ENCODE measurements around the gene GABBR2. TPM values are rescaled to one million over a fixed set of nuclear protein-coding genes. Genes with fewer than 3 reads are reported as not detected.

The GABBR2 gene
- total and polyA plus RNA-seq, 9 of the 15 experiments (the other 6 are each of a cell fraction or from before 2014, with no cell fraction given) = 0.15 to 1.9 (median 0.32) TPM

GRCh38 chr9:98690686-98691085, 18.0 kb downstream of the GABBR2 start:
- H4K20me1 ChIP-seq (replicated peaks; ENCODE audit: control insufficient read depth, insufficient read depth, low read length) = 0 out of 2 replicates have a peak, but pooled peaks cover 7% of the 10 kb centered on the region
- no peak overlapping the region for H2AFZ ChIP-seq (ENCODE audit: low read depth, low read length)
- H3K9me1 ChIP-seq (ENCODE audit: control insufficient read depth, insufficient read depth, low read length) = no peaks in the 10 kb centered on the region
- no peaks in the 10 kb centered on the region for H3K9me3 ChIP-seq (replicated peaks; ENCODE audit: control insufficient read depth, insufficient read depth, low read depth, low read length)
- no peak overlapping the region for H3K4me3 ChIP-seq
- FAIRE-seq = no peak
- no peak for DNase-seq (ENCODE audit: extremely low read depth in 1 of 4, low spot score in 3 of 4)
- H3K4me2 ChIP-seq (ENCODE audit: insufficient read depth, low read length) = no peak overlapping the region
- ChIA-PET POLR2A (interaction anchor here (0.6 kb wide), 1 partner anchor 244 kb away, joined by 4 read pairs; no protein-coding TSS in a partner anchor), CTCF (ENCODE audit: low intra/inter-chr PET ratio) (no interaction called here)
- 0% methylated on average over 1 of the region's 1 CpG for WGBS (ENCODE audit: insufficient coverage, low coverage, missing lambda C conversion rate)
- H3K27me3 ChIP-seq (ENCODE audit: control insufficient read depth in 2 of 2, insufficient read depth in 2 of 2, low read length in 2 of 2) = peaks cover 9 to 43% of the 10 kb centered on the region in 2 experiments; a peak in 3 of 5 replicates
- peaks cover 0 to 4% of the 10 kb centered on the region in 2 experiments; a peak in 2 of 5 replicates for H3K4me1 ChIP-seq (replicated peaks in 1 of 2; ENCODE audit: control insufficient read depth in 2 of 2, insufficient read depth in 2 of 2, low read length in 2 of 2)
- no peak overlapping the region for H3K9ac ChIP-seq (ENCODE audit: insufficient read depth in 1 of 2, low read depth in 2 of 2, low read length in 2 of 2)
- in situ Hi-C loops (cut with MboI) = no loop called here
- no peaks in the 10 kb centered on the region for H3K79me2 ChIP-seq (ENCODE audit: control insufficient read depth, insufficient read depth, low read length)
- H3K27ac ChIP-seq (ENCODE audit: extremely low read depth, low read depth, low read length) = no peak overlapping the region
- H3K36me3 ChIP-seq (ENCODE audit: control insufficient read depth, insufficient read depth, low read length) = no peaks in the 10 kb centered on the region
- no TSS peak for BruUV-seq (replicated peaks)
- no peak for ATAC-seq
- intact Hi-C loops (cut with micrococcal nuclease) = no loop called here
- no peak for TF ChIP-seq RBM34 (IDR thresholded peaks at IDR 0.05; ENCODE audit: borderline replicate concordance, insufficient read depth, low read length)
- TF ChIP-seq SPI1 (IDR thresholded peaks at IDR 0.05; ENCODE audit: borderline replicate concordance, low read depth, low read length) = no peak
- no peak for TF ChIP-seq HOMEZ (CRISPR knock-in tag; IDR thresholded peaks at IDR 0.05)
- TF ChIP-seq ETV1 (tag; conservative IDR thresholded peaks at IDR 0.05; ENCODE audit: low read depth) = no peak
- TF ChIP-seq HMGN3 (IDR thresholded peaks at IDR 0.05; ENCODE audit: borderline replicate concordance, extremely low read depth, insufficient read length, low read depth, low read length) = no peak
- TF ChIP-seq STAT5B (CRISPR knock-in tag; IDR thresholded peaks at IDR 0.05) = no peak
- no peak for TF ChIP-seq ZNF408 (CRISPR knock-in tag; IDR thresholded peaks at IDR 0.05; ENCODE audit: low read depth)
- no peak for TF ChIP-seq BCLAF1 (IDR thresholded peaks at IDR 0.05; ENCODE audit: borderline replicate concordance in 1 of 2, control insufficient read depth in 1 of 2, low read depth in 2 of 2, low read length in 1 of 2)
- TF ChIP-seq CREB5 (CRISPR knock-in tag; IDR thresholded peaks at IDR 0.05) = no peak
- TF ChIP-seq SMARCA4 (IDR thresholded peaks at IDR 0.05) = no peak
- TF ChIP-seq ZNF830 (CRISPR knock-in tag; IDR thresholded peaks at IDR 0.05) = no peak
- TF ChIP-seq ZNF133 (CRISPR knock-in tag; IDR thresholded peaks at IDR 0.05) = no peak
- no peak for TF ChIP-seq ZBTB12 (CRISPR knock-in tag; IDR thresholded peaks at IDR 0.05)
- TF ChIP-seq ESRRB (CRISPR knock-in tag; IDR thresholded peaks at IDR 0.05; ENCODE audit: borderline replicate concordance) = no peak

All from K562 (cell line).